Omental fat pad (tissue), 4 donors: ENCODE measurements around the gene AKR1A1. TPM values are rescaled to one million over a fixed set of nuclear protein-coding genes. Genes with fewer than 3 reads are reported as not detected.

Experiments used
- ATAC-seq: fragments of 150-250 bp; one replicate; pipeline ENCODE4 v1.9.1; 2016; ENCODE audit warnings: mild to moderate bottlenecking, moderate library complexity; ENCODE audit not compliant: low FRiP score
- DNase-seq: peaks from one replicate; pipeline ENCODE4 v3.0.0-alpha.2; 2019; ENCODE audit warnings: low spot score
- CTCF ChIP-seq, 3 donors: fragments of 450-650 bp; IDR thresholded peaks; one replicate each; pipeline ENCODE4 v1.5.1; 2016 to 2017; ENCODE audit warnings: antibody characterized with exemption in 3 of 3, mild to moderate bottlenecking in 3 of 3, moderate library complexity in 2 of 3
- total RNA-seq, 4 donors: library from RNA; depleted of rRNA; stranded (reverse); fragments of >200 nt; gene quantifications; one replicate each; pipeline ENCODE4 v1.1.0, GENCODE V29; 2016

AKR1A1 gene
- total RNA-seq, 4 donors from 2014 or later, result 76.6 to 114 (median 86.2) TPM

GRCh38 chr1:45544530-45544929, 6.1 kb upstream of the AKR1A1 start:
- ATAC-seq, result no peak
- no peak for DNase-seq
- no peak for TF ChIP-seq CTCF (IDR thresholded peaks at IDR 0.05)

- TF ChIP-seq CTCF (IDR thresholded peaks at IDR 0.05), result no peak
- no peak for ATAC-seq
- DNase-seq, result no peak
Observed at GRCh38 chr1:45545019-45545493, 5.6 kb upstream of the AKR1A1 start.

GRCh38 chr1:45545553-45546310, 4.9 kb upstream of the AKR1A1 start:
- TF ChIP-seq CTCF (IDR thresholded peaks at IDR 0.05), result no peak
- DNase-seq (no peak), ATAC-seq (no peak)

GRCh38 chr1:45551684-45552083, 1.1 kb downstream of the AKR1A1 start:
- no peak for TF ChIP-seq CTCF (IDR thresholded peaks at IDR 0.05)
- DNase-seq (no peak), ATAC-seq (no peak)

- ATAC-seq (no peak), DNase-seq (no peak)
- no peak for TF ChIP-seq CTCF (IDR thresholded peaks at IDR 0.05)
Observed at GRCh38 chr1:45552331-45552730, 1.7 kb downstream of the AKR1A1 start.

- ATAC-seq, result no peak
- no peak for DNase-seq
- no peak for TF ChIP-seq CTCF (IDR thresholded peaks at IDR 0.05)
Observed at GRCh38 chr1:45554198-45554597, 3.6 kb downstream of the AKR1A1 start.

- no peak for TF ChIP-seq CTCF (IDR thresholded peaks at IDR 0.05)
- no peak for ATAC-seq
- no peak for DNase-seq
Observed at GRCh38 chr1:45557422-45557944, 6.9 kb downstream of the AKR1A1 start.
